SK-N-SH treated with all-trans-retinoic acid at 6 μM for 48 hours (cell line): ENCODE results near the gene ARID3A.

Experiments used
- BACH2 ChIP-seq: fragments of 250-450 bp; sonication (Bioruptor Pico); IDR thresholded peaks from 2 replicates; pipeline ENCODE4 v1.9.0; 2021; ENCODE audit warnings: mild to moderate bottlenecking, borderline replicate concordance
- CSDC2 ChIP-seq: fragments of 250-450 bp; sonication (Bioruptor Pico); IDR thresholded peaks from 2 replicates; pipeline ENCODE4 v1.5.0; 2020; ENCODE audit warnings: mild to moderate bottlenecking, moderate library complexity
- GLIS3 ChIP-seq: fragments of 250-450 bp; sonication (Bioruptor Pico); IDR thresholded peaks from 2 replicates; pipeline ENCODE4 v1.5.0; 2020; ENCODE audit warnings: mild to moderate bottlenecking, moderate library complexity
- OSR1 ChIP-seq: fragments of 250-450 bp; sonication (Bioruptor Pico); IDR thresholded peaks from 2 replicates; pipeline ENCODE4 v1.8.0; 2022; ENCODE audit warnings: moderate library complexity, mild to moderate bottlenecking, inconsistent platforms
- RARB ChIP-seq: fragments of 250-450 bp; sonication (Bioruptor Pico); IDR thresholded peaks from 2 replicates; pipeline ENCODE4 v1.8.0; 2021; ENCODE audit warnings: mild to moderate bottlenecking, moderate library complexity
- SNAI2 ChIP-seq: fragments of 250-450 bp; sonication (Bioruptor Pico); IDR thresholded peaks from 2 replicates; pipeline ENCODE4 v1.5.0; 2020; ENCODE audit warnings: mild to moderate bottlenecking, moderate library complexity
- TCF4 ChIP-seq: fragments of 250-450 bp; sonication (Bioruptor Pico); IDR thresholded peaks from 2 replicates; pipeline ENCODE4 v1.8.0; 2021; ENCODE audit warnings: mild to moderate bottlenecking, moderate library complexity, borderline replicate concordance
- TOX ChIP-seq: fragments of 250-450 bp; sonication (Bioruptor Pico); IDR thresholded peaks from 2 replicates; pipeline ENCODE4 v1.8.0; 2021; ENCODE audit warnings: mild to moderate bottlenecking, moderate library complexity, borderline replicate concordance
- TF ChIP-seq, protein P1 (sequence below): fragments of 250-450 bp; sonication (Bioruptor Pico); IDR thresholded peaks from 2 replicates; pipeline ENCODE4 v1.8.0; 2020; ENCODE audit warnings: mild to moderate bottlenecking, moderate library complexity, borderline replicate concordance
- TF ChIP-seq, protein P2 (sequence below): fragments of 250-450 bp; sonication (Bioruptor Pico); IDR thresholded peaks from 2 replicates; pipeline ENCODE4 v1.8.0; 2021; ENCODE audit warnings: low read depth, mild to moderate bottlenecking, moderate library complexity, borderline replicate concordance
- TF ChIP-seq, protein P3 (sequence below): fragments of 250-450 bp; sonication (Bioruptor Pico); IDR thresholded peaks from 2 replicates; pipeline ENCODE4 v1.5.1; 2020; ENCODE audit warnings: low read depth, mild to moderate bottlenecking, moderate library complexity

DNA sequence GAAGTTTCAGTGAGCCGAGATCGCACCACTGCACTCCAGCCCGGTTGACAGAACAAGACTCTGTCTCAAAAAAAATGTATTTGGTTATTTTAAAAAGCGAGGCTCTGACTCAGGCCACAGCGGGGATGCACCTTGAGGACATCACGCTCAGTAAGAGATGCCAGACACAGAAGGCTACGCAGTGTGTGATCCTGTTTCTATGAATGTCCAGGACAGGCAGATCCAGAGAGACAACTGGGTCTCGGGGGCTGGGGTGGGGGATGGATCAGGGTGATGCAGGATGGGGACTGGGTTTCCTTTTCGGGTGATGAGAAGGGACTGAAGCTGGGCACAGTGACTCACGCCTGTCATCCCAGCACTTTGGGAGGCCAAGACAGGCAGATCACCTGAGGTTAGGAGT, 38.2 kb upstream of the ARID3A start:
- no peak for TF ChIP-seq OSR1 (CRISPR knock-in tag)
- TF ChIP-seq, protein P1, sequence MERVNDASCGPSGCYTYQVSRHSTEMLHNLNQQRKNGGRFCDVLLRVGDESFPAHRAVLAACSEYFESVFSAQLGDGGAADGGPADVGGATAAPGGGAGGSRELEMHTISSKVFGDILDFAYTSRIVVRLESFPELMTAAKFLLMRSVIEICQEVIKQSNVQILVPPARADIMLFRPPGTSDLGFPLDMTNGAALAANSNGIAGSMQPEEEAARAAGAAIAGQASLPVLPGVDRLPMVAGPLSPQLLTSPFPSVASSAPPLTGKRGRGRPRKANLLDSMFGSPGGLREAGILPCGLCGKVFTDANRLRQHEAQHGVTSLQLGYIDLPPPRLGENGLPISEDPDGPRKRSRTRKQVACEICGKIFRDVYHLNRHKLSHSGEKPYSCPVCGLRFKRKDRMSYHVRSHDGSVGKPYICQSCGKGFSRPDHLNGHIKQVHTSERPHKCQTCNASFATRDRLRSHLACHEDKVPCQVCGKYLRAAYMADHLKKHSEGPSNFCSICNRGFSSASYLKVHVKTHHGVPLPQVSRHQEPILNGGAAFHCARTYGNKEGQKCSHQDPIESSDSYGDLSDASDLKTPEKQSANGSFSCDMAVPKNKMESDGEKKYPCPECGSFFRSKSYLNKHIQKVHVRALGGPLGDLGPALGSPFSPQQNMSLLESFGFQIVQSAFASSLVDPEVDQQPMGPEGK (CRISPR knock-in tag), result no peak
- no peak for TF ChIP-seq RARB (CRISPR knock-in tag)
- no peak for TF ChIP-seq CSDC2
- no peak for TF ChIP-seq GLIS3 (CRISPR knock-in tag)
- no peak for TF ChIP-seq BACH2
- no peak for TF ChIP-seq TCF4 (CRISPR knock-in tag)
- TF ChIP-seq, protein P2, sequence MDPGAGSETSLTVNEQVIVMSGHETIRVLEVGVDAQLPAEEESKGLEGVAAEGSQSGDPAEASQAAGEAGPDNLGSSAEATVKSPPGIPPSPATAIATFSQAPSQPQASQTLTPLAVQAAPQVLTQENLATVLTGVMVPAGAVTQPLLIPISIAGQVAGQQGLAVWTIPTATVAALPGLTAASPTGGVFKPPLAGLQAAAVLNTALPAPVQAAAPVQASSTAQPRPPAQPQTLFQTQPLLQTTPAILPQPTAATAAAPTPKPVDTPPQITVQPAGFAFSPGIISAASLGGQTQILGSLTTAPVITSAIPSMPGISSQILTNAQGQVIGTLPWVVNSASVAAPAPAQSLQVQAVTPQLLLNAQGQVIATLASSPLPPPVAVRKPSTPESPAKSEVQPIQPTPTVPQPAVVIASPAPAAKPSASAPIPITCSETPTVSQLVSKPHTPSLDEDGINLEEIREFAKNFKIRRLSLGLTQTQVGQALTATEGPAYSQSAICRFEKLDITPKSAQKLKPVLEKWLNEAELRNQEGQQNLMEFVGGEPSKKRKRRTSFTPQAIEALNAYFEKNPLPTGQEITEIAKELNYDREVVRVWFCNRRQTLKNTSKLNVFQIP (CRISPR knock-in tag), result no peak
- TF ChIP-seq SNAI2 (CRISPR knock-in tag), result no peak
- TF ChIP-seq, protein P3, sequence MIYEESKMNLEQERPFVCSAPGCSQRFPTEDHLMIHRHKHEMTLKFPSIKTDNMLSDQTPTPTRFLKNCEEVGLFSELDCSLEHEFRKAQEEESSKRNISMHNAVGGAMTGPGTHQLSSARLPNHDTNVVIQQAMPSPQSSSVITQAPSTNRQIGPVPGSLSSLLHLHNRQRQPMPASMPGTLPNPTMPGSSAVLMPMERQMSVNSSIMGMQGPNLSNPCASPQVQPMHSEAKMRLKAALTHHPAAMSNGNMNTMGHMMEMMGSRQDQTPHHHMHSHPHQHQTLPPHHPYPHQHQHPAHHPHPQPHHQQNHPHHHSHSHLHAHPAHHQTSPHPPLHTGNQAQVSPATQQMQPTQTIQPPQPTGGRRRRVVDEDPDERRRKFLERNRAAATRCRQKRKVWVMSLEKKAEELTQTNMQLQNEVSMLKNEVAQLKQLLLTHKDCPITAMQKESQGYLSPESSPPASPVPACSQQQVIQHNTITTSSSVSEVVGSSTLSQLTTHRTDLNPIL (CRISPR knock-in tag), result no peak
- TF ChIP-seq TOX (CRISPR knock-in tag), result no peak
